RPMI8226 (cell line): ENCODE measurements around the gene PQBP1.

ENCODE experiments used
- DNase-seq: peaks from one replicate; pipeline ENCODE4 v3.0.0-alpha.2; 2015

The PQBP1 gene

DNA sequence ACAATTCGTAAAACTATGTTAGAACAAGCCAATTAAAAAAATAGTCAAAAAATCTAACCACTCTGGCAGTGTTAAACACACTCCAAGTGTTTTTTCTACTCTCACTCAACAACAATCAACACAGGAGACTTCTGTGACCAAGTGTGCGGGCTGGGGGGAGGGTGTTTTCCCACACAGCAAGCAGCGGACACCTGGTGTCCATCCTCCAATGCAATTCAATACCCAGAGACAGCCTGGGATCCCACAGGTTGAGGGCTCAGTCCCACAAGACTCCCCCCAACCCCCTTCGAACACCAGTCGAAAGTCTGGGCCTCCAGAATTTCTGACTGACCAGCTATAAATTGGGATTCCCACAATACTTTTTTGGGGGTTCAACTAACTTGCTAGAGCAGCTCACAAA, 29.4 kb downstream of the PQBP1 start:
- DNase-seq, result no peak

DNA sequence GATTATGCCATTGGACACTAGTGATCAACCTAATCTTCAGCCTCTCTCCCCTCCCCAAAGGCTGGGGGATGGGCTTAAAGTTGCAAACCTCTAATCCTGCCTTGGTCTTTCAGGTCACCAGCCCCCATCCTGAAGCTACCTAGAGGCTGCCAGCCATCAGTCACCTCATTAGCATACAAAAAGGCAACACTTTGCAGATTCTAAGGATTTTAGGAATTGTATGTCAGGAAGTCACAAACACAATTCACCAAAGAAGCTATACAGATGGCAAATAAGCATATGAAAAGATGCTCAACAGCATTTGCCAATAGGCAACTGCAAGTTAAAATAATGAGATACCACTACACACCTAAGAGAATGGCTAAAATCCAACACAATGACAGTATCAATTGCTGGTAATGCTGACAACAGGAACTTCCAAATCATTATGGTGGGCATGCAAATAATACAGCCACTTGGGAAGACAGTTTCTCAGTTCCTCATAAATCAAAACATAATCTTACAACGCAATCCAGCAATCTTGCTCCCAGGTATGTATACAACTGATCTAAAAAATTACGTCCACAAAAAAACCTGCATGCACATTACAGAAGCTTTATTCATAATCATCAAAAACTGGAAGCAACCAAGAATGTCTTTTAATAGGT, 30.1 kb downstream of the PQBP1 start:
- DNase-seq, result peak; percentile 20

DNA sequence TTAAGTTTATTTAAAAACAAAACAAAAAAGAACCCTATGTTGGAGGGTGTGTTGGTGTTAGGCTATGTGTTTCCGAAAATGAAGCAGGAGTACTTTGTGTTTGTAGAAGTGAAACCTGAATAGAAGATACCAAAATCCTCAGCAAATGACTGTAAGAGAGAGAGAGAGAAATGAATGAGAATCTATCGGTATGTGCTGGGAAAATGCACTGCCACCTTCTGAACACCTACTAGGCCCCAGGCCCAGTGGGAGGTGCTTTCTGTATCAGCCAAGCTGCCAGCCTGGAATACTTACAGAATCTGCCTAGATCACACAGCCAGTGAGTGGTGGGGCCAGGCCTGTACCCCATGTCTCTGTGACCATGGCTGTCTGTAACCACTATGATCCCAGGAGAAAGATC, 36.0 kb downstream of the PQBP1 start:
- DNase-seq, result peak; percentile 66

DNA sequence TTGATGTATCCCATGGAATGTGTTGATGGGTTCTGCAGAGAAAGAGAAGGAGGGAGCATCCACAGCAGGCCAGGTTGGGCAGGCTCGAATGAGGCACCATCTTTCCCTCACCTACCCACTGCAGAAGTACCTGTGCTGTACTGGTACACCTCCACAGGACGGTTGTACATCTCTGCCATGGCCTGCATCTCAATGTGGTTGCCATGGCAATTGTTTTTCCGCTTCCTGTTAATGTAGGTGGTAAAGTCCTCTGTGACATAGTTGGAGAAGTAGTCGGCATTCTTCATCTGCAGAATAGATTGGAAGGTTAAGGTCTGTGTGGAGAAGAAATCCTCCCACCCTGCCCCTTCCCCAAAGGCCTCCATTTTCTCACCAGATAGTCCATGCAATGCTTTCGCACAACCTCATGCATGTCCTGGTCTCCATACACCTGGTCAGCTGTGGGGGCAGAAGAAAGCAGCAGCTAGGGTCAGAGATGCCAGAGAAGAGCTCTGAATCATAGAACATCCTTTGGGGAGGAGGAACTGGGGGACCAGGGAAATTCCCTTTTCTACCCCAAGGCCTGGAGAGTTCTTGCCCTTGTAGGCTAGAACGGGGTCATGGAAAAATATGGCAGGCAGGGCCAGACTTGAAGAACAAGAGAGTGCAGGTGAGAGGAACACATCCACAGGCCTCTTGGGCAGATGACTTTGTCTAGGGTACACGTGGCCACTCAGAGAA, 37.0 kb downstream of the PQBP1 start:
- no peak for DNase-seq

DNA sequence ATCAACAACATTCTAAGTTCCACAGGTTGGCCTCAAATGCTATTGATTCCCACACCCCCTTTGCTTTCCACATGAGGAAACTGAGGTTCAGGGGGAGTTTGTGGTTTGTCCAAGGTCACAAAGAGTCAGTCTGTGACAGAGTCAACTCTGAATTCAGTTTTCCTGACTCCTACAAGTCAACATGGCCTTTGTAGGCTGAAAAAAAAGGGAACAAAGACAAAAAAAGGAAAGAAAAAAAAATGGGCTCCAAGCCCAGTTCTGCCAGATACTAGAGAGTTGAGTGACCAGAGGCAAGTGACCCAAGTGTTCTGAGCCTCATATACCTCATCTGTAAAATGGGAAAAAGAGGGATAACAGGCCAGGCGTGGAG, 37.6 kb downstream of the PQBP1 start:
- DNase-seq, result peak; percentile 17

DNA sequence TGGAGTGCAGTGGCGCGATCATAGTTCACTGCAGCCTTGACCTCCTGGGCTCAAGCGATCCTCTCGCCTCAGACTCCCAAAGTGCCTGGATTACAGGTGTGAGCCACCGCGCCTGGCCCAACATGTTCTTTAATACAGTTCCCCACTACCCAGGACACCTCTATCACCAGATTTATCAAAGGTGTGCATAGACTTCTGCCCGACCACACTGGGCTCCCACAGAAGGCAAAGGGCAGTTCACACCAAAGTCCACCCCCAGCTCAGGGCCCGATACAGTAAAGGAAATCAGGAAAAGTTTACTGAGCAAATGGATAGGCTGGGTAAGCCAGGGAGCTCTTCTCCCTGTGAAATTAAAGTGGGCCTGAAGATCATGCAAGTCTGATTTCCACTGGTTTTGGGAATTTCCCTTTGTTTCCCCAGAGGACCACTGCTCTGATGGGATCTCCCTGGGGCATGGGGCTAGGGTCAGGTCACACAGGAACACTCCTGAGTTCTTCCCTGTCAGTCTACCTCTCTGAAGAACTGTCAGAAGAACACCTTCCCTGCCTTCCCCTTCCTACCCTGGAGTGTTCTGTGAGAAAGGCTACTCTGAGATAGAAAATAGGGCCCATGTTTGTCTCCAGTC, 38.8 kb downstream of the PQBP1 start:
- no peak for DNase-seq

DNA sequence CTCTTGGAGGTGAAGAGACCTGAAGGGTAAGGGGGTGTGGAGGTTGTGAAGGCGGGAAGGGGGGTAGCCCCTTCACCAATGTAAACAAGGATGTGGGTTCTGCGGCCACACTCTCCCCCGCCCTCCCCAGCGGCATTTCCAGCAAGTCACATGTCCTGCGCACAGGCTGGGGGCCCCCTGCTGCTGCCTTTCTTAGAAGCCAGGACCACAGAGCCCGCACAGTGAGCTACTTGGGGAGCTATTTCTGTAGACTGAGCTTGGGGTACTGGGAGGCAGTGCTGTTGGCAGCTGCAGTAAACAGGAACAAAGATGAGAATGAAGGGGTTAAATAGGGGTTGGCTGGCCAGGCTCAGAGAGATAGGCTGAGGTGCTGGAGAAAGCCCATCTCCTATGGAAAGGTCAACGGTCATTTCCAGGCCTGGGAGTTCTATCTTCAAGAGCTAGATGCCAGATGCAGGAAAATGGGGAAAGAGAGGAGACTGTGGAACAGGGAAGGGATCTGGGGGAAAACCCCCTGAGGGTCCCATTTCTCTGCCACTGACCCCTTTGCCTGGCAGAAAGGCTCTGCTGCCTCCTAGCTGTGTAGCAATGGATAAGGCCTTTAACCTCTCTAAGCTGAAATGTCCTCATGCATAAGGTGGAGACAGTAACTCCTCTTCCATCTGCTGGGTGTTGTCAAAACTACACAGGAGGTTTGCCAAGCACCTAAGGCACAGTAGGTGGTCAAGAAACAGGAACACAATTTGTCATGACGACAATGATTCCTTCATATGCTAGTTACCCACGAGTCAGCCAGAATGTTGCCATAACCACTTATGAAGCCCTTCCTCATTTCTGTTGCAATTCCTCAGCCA, 39.6 kb downstream of the PQBP1 start:
- peak; percentile 89 for DNase-seq

DNA sequence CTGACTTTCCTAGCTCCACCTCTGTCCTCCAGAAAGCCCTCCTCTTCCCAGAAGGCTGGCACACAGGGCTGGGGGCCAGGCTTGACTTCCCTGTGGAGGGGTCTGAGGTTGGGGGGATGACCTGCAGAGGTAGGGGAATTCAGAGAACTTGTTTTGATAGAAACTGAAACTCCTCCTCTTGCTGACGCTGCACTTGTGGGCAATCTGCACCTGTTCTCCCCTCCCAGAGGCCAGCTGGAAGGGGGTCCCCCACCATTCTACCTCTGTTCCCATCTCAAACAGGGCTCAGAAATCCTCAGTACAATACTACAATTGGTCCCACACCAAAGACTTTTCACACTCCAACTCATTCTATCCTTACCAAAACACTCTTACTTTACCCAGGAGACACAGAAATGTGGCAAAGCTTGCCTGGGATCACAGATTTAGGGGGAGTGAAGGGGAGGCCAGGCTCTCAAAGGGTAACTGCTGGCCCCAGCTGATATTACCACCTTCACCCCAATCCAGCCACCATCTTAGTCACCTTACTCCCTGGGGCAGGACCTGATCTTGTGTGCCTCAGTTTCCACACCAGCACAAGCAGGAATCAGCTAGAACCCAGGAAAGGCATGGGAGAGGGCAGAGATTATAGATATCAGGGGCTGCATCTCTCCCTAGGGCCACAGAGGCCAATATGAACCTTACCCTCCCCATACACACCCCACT, 41.1 kb downstream of the PQBP1 start:
- DNase-seq, result peak; percentile 94

DNA sequence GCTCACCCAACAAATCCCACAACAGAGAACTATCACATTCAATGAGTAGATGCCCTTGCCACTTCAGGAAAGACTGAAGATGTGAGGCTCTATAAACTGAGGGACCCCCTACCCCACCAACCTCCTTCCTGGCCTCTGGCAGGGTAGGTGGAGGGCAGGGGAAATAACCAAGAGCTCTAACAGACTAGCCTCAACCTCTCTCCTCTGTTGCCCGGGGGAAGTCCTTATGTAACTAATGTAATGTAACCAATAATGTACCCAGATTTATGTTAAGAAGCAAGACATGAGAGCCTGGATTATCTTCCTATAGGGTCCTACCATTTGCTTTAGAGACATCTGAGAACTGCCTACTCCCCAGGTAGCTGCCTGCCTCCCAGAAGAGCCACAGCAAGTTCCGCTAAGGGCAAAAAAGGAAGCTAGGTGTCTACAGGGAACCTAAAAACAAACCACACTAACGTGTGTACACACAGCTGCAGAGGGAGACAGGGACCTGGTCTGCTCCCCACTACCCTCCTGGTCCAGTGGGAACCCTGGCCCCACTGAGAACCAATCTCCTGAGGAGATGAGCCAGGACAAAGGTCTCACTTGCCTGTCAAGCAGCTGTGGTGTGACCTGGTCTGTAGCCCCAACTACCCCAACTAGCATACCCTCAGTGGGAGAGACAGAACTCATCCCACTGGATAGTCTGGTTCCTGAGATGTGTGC, 41.9 kb downstream of the PQBP1 start:
- peak; percentile 73 for DNase-seq

DNA sequence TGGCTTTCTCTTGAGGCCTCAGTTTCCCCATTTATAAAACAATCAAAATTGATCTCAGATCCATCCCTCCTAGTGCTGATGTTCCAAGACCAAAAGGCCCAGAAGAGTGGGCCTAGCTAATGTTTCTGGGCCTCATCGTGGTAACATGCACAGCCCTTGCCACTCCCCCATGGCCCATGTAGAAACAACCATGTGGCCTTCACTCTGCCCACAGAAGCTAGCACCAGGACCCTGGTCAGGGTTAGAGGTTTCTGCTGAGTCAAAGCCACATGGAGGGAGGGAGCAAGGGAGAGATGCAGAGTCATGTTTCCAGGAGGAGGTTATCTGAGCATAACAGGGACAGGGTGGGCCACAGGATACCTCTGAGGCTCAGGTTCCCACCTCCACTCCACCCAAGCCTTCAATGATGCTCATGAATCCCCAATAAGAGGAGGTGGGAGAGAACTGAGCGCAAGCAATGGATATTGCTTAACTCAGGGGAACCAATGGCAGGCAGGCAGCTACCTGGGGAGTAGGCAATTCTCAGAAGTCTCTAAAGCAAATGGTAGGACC, 42.8 kb downstream of the PQBP1 start:
- peak; percentile 65 for DNase-seq

DNA sequence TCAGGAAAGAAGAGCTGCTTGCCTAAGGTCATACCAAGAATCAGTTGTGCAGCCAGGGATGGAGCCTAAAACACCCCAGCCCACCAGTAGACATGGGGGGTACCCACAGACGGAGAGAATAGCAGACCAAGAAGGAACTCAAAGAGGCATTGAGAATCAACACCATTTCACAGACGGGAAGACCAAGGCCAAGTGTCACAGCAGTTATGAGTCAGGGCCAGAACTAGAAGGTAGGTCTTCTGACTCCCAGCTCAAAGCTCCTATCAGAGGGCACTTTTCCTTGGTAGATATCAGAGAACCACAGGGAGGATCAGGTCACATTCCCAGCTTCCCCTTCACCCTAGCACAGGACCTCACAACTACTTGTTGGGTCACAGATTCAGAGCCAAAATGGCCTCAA, 45.2 kb downstream of the PQBP1 start:
- DNase-seq, result no peak

DNA sequence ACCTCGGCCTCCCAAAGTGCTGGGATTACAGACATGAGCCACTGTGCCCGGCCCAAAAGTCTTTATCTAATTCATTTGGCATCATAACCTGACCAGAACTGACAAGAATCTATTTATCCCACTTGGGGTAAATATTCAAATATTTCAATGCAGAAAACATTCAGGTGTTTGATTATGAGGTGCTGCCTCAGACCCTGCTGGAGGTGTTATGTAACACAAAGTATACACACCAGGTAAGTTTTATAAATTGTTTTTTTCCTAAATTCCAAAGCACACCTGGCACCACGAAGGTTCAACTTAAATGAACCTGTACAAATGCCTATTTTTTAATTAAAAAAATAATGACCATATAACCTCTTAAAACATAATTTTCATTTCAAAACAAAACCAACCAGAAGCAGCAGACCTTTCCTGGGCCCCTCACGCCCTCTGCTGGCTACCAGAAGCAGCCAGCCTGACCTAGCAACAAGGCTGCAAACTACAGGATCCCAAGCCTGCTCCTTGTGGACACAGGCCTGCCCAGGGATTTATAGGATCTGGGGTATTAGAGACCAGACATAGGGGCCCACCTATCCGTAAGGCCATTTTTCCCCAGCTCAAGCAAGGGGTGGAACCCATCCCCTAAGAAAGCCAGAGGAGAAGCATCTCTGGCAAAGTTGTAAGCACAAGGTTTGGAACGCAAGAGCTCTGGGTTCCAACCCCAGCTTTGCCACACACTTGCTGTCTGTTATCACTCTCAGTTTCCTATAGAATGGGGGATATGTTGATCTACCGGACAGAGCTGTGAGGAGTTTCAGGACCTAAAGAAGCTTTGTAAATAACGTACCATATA, 48.0 kb downstream of the PQBP1 start:
- DNase-seq, result peak; percentile 61

DNA sequence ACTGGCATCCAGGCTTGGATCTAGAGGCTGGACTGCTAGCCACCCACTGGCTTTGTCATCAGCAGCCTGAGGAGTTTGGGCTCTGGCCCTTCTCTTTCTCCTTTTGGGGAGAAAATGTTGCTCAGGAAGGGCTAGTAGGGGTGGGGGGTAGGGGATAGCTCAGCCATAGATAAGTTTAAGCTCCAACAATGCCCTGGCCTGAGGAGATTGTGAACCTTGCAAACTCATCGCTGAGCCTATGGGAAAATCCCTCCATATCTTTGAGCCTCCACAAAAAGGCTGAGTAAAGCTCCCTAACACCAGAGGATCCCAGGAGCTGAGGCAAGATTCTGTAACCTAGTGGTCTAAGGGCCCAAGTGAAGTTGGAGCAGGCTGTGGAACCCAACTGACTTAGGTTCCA, 50.9 kb downstream of the PQBP1 start:
- no peak for DNase-seq
